GM12864 (cell line): ENCODE results near the gene LRFN2.

ENCODE experiments used
- DNase-seq: peaks from one replicate; pipeline ENCODE4 v3.0.0-alpha.2; 2011; ENCODE audit warnings: low read depth
- H3K4me3 ChIP-seq: 2 replicates; pipeline ENCODE4 v1.5.1; 2011; ENCODE audit warnings: mild to moderate bottlenecking, low read depth, low read length, control low read depth
- CTCF ChIP-seq: IDR thresholded peaks from 2 replicates; pipeline ENCODE4 v1.5.1; 2011; ENCODE audit warnings: low read depth, mild to moderate bottlenecking, moderate library complexity, low read length, control low read depth, inconsistent platforms; ENCODE audit errors: missing control alignments

LRFN2 gene

GRCh38 chr6:40582892-40583291 lies 4.3 kb downstream of the LRFN2 start:
- no peak for TF ChIP-seq CTCF
- H3K4me3 ChIP-seq: no peak overlapping the region
- no peak for DNase-seq

GRCh38 chr6:40579101-40579500 lies 8.1 kb downstream of the LRFN2 start:
- no peak for TF ChIP-seq CTCF
- H3K4me3 ChIP-seq: no peak overlapping the region

GRCh38 chr6:40577672-40578071 lies 9.5 kb downstream of the LRFN2 start:
- TF ChIP-seq CTCF: no peak
- H3K4me3 ChIP-seq: no peak overlapping the region
- DNase-seq: no peak

More at GRCh38 chr6:40579101-40579500, 8.1 kb downstream of the LRFN2 start:
- DNase-seq: no peak

GRCh38 chr6:40573221-40573620 lies 13.9 kb downstream of the LRFN2 start:
- no peak for DNase-seq
- no peak overlapping the region for H3K4me3 ChIP-seq
- TF ChIP-seq CTCF: no peak

- no peak for TF ChIP-seq CTCF
- no peak overlapping the region for H3K4me3 ChIP-seq
- no peak for DNase-seq
These were observed 17.8 kb downstream of the LRFN2 start for GRCh38 chr6:40569162-40569910.

- TF ChIP-seq CTCF: no peak
- no peak overlapping the region for H3K4me3 ChIP-seq
- no peak for DNase-seq
These were observed 19.0 kb downstream of the LRFN2 start for GRCh38 chr6:40568062-40568708.
